ENCODE results near the gene KRT5. TPM values are rescaled to one million over a fixed set of nuclear protein-coding genes. Genes with fewer than 3 reads are reported as not detected.

KRT5 gene
- total RNA-seq, 4 donors from 2014 or later, result 0.94 to 9.9 (median 5.9) TPM; not detected in 1

GRCh38 chr12:52551216-52551865, 31.1 kb upstream of the KRT5 start:
- Histone ChIP-seq H3K9me3 (no peaks in the 10 kb centered on the region), H3K4me1 (no peaks in the 10 kb centered on the region), H3K27me3 (no peaks in the 10 kb centered on the region), H3K27ac (no peak overlapping the region), H3K36me3 (no peaks in the 10 kb centered on the region), H3K4me3 (no peak overlapping the region)
- no peak for DNase-seq
- no peak for TF ChIP-seq POLR2A (IDR thresholded peaks at IDR 0.05)
- no peak for TF ChIP-seq CTCF (IDR thresholded peaks at IDR 0.05)

GRCh38 chr12:52546126-52546525, 25.9 kb upstream of the KRT5 start:
- TF ChIP-seq POLR2A (IDR thresholded peaks at IDR 0.05) (no peak), CTCF (IDR thresholded peaks at IDR 0.05) (no peak)
- Histone ChIP-seq H3K27ac (no peak overlapping the region), H3K9me3 (no peaks in the 10 kb centered on the region), H3K4me1 (no peaks in the 10 kb centered on the region), H3K27me3 (no peaks in the 10 kb centered on the region), H3K36me3 (no peaks in the 10 kb centered on the region), H3K4me3 (no peak overlapping the region)
- no peak for DNase-seq

GRCh38 chr12:52543985-52544883, 24.0 kb upstream of the KRT5 start:
- no peak for DNase-seq
- H3K4me1 ChIP-seq, result no peaks in the 10 kb centered on the region
- no peaks in the 10 kb centered on the region for H3K9me3 ChIP-seq
- no peaks in the 10 kb centered on the region for H3K27me3 ChIP-seq
- no peak overlapping the region for H3K4me3 ChIP-seq
- no peak for TF ChIP-seq CTCF (IDR thresholded peaks at IDR 0.05)
- no peak for TF ChIP-seq POLR2A (IDR thresholded peaks at IDR 0.05)
- H3K27ac ChIP-seq, result no peak overlapping the region
- H3K36me3 ChIP-seq, result no peaks in the 10 kb centered on the region

- no peak for TF ChIP-seq CTCF (IDR thresholded peaks at IDR 0.05)
- no peak for TF ChIP-seq POLR2A (IDR thresholded peaks at IDR 0.05)
- no peak for DNase-seq
- no peaks in the 10 kb centered on the region for H3K9me3 ChIP-seq
- no peaks in the 10 kb centered on the region for H3K36me3 ChIP-seq
- no peaks in the 10 kb centered on the region for H3K4me1 ChIP-seq
- H3K27me3 ChIP-seq, result no peaks in the 10 kb centered on the region
- no peak overlapping the region for H3K27ac ChIP-seq
- H3K4me3 ChIP-seq, result no peak overlapping the region
These were observed 22.7 kb upstream of the KRT5 start for GRCh38 chr12:52542785-52543318.

GRCh38 chr12:52542157-52542556, 22.0 kb upstream of the KRT5 start:
- Histone ChIP-seq H3K27me3 (no peaks in the 10 kb centered on the region), H3K4me1 (no peaks in the 10 kb centered on the region), H3K9me3 (no peaks in the 10 kb centered on the region), H3K27ac (no peak overlapping the region), H3K36me3 (no peaks in the 10 kb centered on the region), H3K4me3 (no peak overlapping the region)
- TF ChIP-seq CTCF (IDR thresholded peaks at IDR 0.05) (no peak), POLR2A (IDR thresholded peaks at IDR 0.05) (no peak)
- DNase-seq, result no peak

Measured in Peyer's patch (tissue), 4 donors.